GM12801 (cell line): ENCODE results near the gene CD9.

Experiments used
- TF ChIP-seq, protein P1 (sequence below): IDR thresholded peaks from one replicate; pipeline ENCODE4 v1.5.1; 2011; ENCODE audit warnings: control low read depth; ENCODE audit not compliant: insufficient read length; ENCODE audit errors: extremely low read depth

Gene CD9

DNA sequence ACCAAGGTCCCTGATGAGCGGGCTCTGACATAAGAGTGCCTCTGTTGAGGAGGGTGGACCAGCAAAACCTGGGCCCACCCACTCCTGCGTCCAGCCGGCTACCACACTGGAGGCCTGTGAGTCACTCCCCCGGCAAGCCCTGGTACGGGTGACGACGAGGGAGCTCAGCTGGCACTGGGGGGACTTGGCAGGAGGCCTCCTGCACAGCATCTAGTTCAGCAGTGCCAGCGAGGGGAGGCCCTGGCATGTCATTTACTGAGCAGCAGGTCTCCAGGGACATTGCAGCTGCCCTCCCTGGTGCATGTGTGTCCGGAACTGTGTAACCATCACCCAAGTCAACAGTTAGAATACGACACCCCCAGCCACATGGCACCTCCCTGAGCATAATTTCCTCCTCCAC is 24.4 kb downstream of the CD9 start:
- TF ChIP-seq, protein P1, sequence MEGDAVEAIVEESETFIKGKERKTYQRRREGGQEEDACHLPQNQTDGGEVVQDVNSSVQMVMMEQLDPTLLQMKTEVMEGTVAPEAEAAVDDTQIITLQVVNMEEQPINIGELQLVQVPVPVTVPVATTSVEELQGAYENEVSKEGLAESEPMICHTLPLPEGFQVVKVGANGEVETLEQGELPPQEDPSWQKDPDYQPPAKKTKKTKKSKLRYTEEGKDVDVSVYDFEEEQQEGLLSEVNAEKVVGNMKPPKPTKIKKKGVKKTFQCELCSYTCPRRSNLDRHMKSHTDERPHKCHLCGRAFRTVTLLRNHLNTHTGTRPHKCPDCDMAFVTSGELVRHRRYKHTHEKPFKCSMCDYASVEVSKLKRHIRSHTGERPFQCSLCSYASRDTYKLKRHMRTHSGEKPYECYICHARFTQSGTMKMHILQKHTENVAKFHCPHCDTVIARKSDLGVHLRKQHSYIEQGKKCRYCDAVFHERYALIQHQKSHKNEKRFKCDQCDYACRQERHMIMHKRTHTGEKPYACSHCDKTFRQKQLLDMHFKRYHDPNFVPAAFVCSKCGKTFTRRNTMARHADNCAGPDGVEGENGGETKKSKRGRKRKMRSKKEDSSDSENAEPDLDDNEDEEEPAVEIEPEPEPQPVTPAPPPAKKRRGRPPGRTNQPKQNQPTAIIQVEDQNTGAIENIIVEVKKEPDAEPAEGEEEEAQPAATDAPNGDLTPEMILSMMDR, result no peak

DNA sequence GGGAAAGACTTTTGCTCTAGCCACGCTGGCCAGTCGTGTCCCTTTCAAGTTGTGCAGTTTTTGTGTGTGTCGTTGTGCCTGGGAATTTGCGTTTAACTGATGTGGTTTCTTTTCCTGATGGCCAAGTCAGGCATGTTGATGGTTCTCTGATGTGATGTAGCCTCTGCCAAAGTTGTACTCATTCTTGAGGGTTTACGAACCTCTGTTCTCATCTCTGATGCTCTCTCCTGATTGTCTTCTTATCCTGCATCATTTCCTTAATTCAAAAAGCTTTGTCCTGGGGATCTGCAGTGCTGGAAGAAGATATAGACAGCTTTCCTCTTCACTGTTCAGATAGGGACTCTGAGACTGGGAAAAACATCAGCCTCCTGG is 25.4 kb downstream of the CD9 start:
- TF ChIP-seq, protein P1, result no peak

DNA sequence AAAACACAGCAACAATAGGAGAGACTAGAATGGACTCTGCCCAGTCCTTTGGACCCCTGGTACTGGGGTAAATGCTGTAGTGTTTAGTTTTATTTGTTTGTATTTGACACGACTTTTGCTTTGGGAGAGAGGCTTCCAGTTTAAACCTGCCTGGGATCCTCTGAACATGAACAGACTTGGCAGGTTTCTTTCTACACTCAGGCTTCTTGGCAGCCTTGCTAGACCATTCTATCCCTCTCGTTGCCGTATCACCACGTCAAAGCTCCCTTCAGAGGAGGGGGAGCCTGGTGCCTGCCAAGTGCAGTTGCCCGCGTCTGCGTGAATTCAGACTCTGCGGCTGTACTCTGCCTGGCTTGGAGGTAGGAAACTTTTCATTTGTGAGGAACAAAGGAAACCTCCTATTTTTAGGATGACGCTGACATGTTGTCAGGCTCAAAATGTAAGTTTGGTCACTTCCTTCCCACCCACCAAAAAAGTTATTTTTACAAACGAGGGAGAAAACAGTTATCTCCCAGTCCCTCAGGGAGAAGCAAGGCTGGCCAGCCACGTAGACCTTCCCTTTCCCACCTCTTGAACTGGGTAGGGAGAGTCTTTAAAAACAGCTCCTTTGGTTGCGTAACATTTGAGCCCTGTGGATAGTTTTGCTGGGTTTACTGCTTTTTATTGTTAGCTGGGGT is 25.9 kb downstream of the CD9 start:
- TF ChIP-seq, protein P1, result no peak

DNA sequence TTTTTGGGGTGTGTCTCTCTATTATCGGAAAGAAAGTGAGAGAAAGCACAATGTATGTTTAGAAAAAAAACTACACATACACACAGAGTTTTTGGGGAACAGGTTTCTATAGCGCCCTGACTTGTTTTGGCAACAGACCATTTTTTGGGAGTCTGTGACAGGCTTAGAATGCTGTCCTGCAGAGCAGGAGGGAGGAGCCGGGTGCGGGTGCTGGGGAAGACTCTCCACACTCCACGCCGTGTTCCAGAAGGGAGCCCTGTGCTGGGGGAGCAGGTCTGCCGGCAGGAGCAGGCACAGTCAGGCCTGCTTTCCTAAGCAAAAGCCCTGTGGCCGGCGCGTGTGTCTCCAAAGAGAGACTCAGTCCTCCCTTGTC is 26.5 kb downstream of the CD9 start:
- TF ChIP-seq, protein P1, result no peak

DNA sequence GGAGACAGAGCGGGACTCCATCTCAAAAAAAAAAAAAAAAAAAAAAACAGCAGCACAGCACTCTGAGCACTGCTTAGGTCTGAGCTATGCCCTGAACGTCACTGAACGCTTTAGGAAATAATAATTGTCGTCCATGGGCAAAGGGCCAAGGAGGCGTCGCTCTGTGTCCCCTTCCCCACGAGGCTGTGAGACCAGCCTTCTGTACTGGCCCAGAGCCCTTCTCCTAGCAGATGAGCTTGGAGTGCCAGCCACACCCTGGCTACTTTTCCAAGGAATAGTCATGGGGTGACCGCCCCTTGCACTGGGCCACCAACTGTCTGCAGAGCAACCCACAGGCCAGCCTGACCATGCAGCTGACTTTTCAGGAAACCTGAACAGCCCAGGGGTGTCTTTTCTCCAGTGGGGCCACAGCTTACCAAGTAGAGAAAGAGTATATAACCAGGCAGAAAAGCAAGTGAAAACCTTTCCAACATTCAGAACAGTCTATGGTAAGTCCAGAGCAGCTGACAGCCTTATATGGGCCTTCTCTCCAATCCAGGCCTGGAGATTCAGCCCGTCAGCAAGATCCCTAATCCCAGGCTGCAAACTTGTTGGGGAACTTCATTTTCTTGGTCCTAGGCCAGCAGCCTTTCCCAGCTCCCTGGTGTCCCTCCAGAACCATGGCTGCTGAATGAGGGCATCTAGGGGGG is 28.5 kb downstream of the CD9 start:
- TF ChIP-seq, protein P1, result no peak

DNA sequence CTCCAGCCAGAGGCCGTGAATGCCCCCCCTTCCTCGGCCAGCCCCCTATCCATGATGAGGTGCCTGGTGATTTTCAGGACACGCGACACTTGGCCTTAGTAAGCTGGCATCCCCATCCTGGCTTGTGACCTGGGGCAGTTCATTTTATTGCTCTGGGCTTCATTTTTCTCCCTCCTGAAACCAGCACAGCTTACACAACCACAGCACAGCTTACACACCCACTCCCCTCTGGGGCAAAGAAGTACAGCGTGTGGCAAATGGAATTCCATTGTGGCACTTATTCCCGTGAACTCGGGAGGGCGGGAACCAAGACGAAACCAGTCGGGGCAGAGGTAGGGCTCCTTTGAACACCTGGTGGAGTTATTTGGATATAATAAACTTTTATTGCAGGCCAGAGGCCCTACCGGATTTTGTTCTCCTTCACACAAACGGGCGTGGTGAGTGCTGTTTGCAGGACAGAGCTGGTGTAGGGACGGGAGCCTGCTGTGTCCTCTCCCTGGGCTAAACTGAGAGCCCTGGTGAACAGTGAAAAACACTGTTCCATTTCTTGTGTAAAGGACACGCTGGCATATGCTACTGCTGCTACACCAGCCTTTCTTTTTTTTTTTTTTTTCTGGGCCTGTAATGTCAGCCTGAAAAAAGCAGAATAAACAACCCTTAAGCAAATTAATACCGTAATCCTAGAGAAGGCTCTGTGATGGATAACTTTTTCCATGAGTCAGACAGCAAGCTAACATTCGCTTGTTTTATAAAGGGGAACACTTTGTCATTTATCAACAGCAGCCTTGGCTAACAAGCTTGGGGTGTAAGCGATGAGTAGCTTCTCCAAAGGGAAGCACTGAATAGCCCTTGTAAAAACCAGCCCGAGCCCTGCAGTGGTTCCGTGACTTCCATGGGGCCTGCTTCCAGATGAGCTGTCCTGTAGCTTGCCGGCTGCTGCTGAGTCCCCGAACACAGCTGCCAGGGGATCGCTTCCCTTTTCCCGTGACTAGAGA is 29.3 kb downstream of the CD9 start:
- TF ChIP-seq, protein P1, result no peak

DNA sequence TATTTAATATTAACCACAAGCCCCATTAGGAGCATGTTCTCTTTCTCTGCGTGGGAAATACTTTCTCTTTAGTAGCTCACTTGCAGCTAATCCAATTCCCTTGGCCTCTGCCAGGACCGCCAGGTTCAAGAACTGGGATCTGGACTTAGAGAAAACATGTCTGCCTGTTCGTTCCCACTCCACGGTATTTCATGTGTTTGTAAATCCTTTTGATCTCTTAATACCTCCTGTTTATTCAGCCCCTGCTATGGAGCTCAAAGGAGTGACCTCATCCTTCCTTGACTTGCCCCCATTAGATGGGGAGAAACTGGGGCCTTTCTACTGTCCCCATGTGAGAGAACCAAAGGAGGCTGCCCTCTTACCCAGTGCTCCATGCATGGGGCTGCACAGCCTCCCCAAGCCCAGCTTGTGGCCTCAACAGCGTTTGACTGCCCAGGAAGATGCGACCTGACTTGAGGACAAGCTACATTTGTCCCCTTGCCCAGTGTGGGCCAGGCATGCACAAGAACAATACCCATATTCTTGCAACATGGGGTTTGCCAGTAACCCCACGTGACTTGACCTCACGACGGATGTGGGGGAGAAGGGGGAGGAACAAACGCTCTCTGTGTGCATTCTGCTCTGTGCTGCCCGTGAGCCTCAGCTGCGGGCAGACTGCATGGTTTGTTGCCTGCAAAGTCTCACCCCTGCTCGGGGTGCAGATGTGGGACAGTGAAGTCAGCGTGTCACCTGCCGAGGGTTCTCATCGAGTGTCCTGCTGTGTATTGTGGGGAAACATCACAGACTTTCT is 30.3 kb downstream of the CD9 start:
- TF ChIP-seq, protein P1, result no peak
